Stomach smooth muscle (tissue), 2 donors: ENCODE measurements around the gene HIVEP2.

ENCODE experiments used
- H3K27ac ChIP-seq: one replicate; pipeline ENCODE4 v1.7.0; 2013; ENCODE audit warnings: mild to moderate bottlenecking, low read length, inconsistent platforms
- H3K27me3 ChIP-seq, 2 donors: one replicate each; pipeline ENCODE4 v1.7.0; 2013; ENCODE audit warnings: low read length in 2 of 2; ENCODE audit not compliant: insufficient read depth in 2 of 2, control insufficient read depth in 1 of 2
- H3K36me3 ChIP-seq, 2 donors: one replicate each; pipeline ENCODE4 v1.7.0; 2013; ENCODE audit warnings: low read length in 2 of 2; ENCODE audit not compliant: control insufficient read depth in 2 of 2, insufficient read depth in 2 of 2
- H3K4me1 ChIP-seq: one replicate; pipeline ENCODE4 v1.7.0; 2013; ENCODE audit warnings: low read length; ENCODE audit not compliant: control insufficient read depth, insufficient read depth
- H3K4me3 ChIP-seq, 2 donors: one replicate each; pipeline ENCODE4 v1.7.0; 2013; ENCODE audit warnings: low read length in 2 of 2
- H3K9ac ChIP-seq, 2 donors: one replicate each; pipeline ENCODE4 v1.7.0; 2013; ENCODE audit warnings: low read length in 2 of 2, mild to moderate bottlenecking in 1 of 2
- H3K9me3 ChIP-seq, 2 donors: one replicate each; pipeline ENCODE4 v1.7.0; 2013; ENCODE audit warnings: low read length in 2 of 2; ENCODE audit not compliant: control insufficient read depth in 2 of 2
- donor health status: healthy.
- donor health status: Pancreatic carcinoma.

HIVEP2 gene

GRCh38 chr6:142861711-142862110, 83.3 kb downstream of the HIVEP2 start:
- no peak overlapping the region for H3K27ac ChIP-seq
- H3K4me1 ChIP-seq, result peaks cover 3% of the 10 kb centered on the region
- no peaks in the 10 kb centered on the region for H3K36me3 ChIP-seq

GRCh38 chr6:142860498-142860897, 84.5 kb downstream of the HIVEP2 start:
- Histone ChIP-seq H3K27me3 (no peaks in the 10 kb centered on the region), H3K36me3 (no peaks in the 10 kb centered on the region), H3K9me3 (no peaks in the 10 kb centered on the region), H3K27ac (no peak overlapping the region), H3K4me3 (no peak overlapping the region), H3K9ac (no peak overlapping the region), H3K4me1 (peaks cover 7% of the 10 kb centered on the region)

More at GRCh38 chr6:142861711-142862110, 83.3 kb downstream of the HIVEP2 start:
- Histone ChIP-seq H3K9me3 (no peaks in the 10 kb centered on the region), H3K9ac (no peak overlapping the region), H3K27me3 (no peaks in the 10 kb centered on the region), H3K4me3 (no peak overlapping the region)

- Histone ChIP-seq H3K27ac (no peak overlapping the region), H3K27me3 (no peaks in the 10 kb centered on the region), H3K4me1 (peaks cover 7% of the 10 kb centered on the region), H3K9me3 (no peaks in the 10 kb centered on the region), H3K4me3 (no peak overlapping the region), H3K36me3 (no peaks in the 10 kb centered on the region), H3K9ac (no peak overlapping the region)
Measured at GRCh38 chr6:142857796-142858555, 87.0 kb downstream of the HIVEP2 start.

- Histone ChIP-seq H3K4me1 (peaks cover 7% of the 10 kb centered on the region), H3K36me3 (no peaks in the 10 kb centered on the region), H3K27me3 (no peaks in the 10 kb centered on the region), H3K9me3 (no peaks in the 10 kb centered on the region), H3K9ac (no peak overlapping the region), H3K4me3 (no peak overlapping the region), H3K27ac (no peak overlapping the region)
Measured at GRCh38 chr6:142857233-142857761, 87.7 kb downstream of the HIVEP2 start.

- H3K9me3 ChIP-seq, result no peaks in the 10 kb centered on the region
- no peak overlapping the region for H3K9ac ChIP-seq
- no peaks in the 10 kb centered on the region for H3K36me3 ChIP-seq
- H3K4me3 ChIP-seq, result no peak overlapping the region
- H3K27me3 ChIP-seq, result no peaks in the 10 kb centered on the region
- H3K27ac ChIP-seq, result no peak overlapping the region
- H3K4me1 ChIP-seq, result peaks cover 7% of the 10 kb centered on the region
Measured at GRCh38 chr6:142856624-142857232, 88.2 kb downstream of the HIVEP2 start.

GRCh38 chr6:142855893-142856623, 88.9 kb downstream of the HIVEP2 start:
- H3K36me3 ChIP-seq, result no peaks in the 10 kb centered on the region
- no peak overlapping the region for H3K4me3 ChIP-seq
- peaks cover 7% of the 10 kb centered on the region for H3K4me1 ChIP-seq
- no peak overlapping the region for H3K27ac ChIP-seq
- no peaks in the 10 kb centered on the region for H3K9me3 ChIP-seq
- H3K27me3 ChIP-seq, result no peaks in the 10 kb centered on the region
- no peak overlapping the region for H3K9ac ChIP-seq

GRCh38 chr6:142854589-142855488, 90.1 kb downstream of the HIVEP2 start:
- no peak overlapping the region for H3K27ac ChIP-seq
- no peak overlapping the region for H3K9ac ChIP-seq
- no peaks in the 10 kb centered on the region for H3K9me3 ChIP-seq
- peaks cover 7% of the 10 kb centered on the region for H3K4me1 ChIP-seq
- no peak overlapping the region for H3K4me3 ChIP-seq
- H3K36me3 ChIP-seq, result no peaks in the 10 kb centered on the region
- H3K27me3 ChIP-seq, result no peaks in the 10 kb centered on the region

GRCh38 chr6:142853244-142854180, 91.5 kb downstream of the HIVEP2 start:
- H3K4me1 ChIP-seq, result peaks cover 7% of the 10 kb centered on the region
- H3K27ac ChIP-seq, result no peak overlapping the region
- no peaks in the 10 kb centered on the region for H3K9me3 ChIP-seq
- H3K9ac ChIP-seq, result no peak overlapping the region
- H3K4me3 ChIP-seq, result no peak overlapping the region
- H3K27me3 ChIP-seq, result no peaks in the 10 kb centered on the region
- no peaks in the 10 kb centered on the region for H3K36me3 ChIP-seq

- no peaks in the 10 kb centered on the region for H3K9me3 ChIP-seq
- H3K9ac ChIP-seq, result no peak overlapping the region
- H3K27me3 ChIP-seq, result no peaks in the 10 kb centered on the region
- H3K4me3 ChIP-seq, result no peak overlapping the region
- H3K27ac ChIP-seq, result no peak overlapping the region
- peaks cover 12% of the 10 kb centered on the region for H3K4me1 ChIP-seq
- H3K36me3 ChIP-seq, result no peaks in the 10 kb centered on the region
Measured at GRCh38 chr6:142851601-142852000, 93.4 kb downstream of the HIVEP2 start.
